Measurements from ENCODE around the gene PLCB1. TPM values are rescaled to one million over a fixed set of nuclear protein-coding genes. Genes with fewer than 3 reads are reported as not detected.

The PLCB1 gene
- total and polyA plus RNA-seq, 10 of the 15 experiments (the other 5 are each of a cell fraction or from before 2014, with no cell fraction given), result 0.05 to 5.3 (median 0.17) TPM; not detected in 1

DNA sequence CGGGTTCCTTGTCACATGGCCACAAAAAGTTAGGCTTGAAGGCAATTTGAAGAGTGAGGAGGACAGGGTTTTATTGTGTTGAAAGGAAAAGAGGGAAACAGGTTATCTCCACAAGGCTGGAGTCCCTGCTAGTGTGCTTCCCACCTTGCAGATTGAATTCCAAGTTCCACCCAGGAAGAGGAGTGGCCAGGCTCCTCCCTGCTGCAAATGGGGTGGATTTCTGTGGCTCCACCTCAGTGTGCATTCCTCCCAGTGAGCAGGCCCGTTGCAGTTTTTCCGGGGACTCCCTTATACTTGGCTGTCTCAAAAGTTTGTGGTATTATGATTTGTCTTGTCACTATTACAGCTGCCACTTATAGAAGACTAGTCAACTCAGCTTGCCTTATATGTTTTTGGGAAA, 655.0 kb downstream of the PLCB1 start:
- ChIA-PET POLR2A (no interaction called here), SMC1A (ENCODE audit: uncharacterized antibody, unreplicated experiment) (no interaction called here), CTCF (no interaction called here), RAD21 (ENCODE audit: unreplicated experiment) (no interaction called here)
- in situ Hi-C loops (cut with MboI) (no loop called here), intact Hi-C loops (cut with micrococcal nuclease; ENCODE audit: unreplicated experiment) (no loop called here)
- Histone ChIP-seq H3K4me1 (ENCODE audit: control insufficient read depth, insufficient read depth, low read length) (no peaks in the 10 kb centered on the region), H3K27ac (ENCODE audit: control insufficient read depth, insufficient read depth) (no peak overlapping the region), H2AFZ (ENCODE audit: control insufficient read depth, low read depth, low read length) (no peak overlapping the region), H4K20me1 (ENCODE audit: control insufficient read depth, insufficient read depth) (no peaks in the 10 kb centered on the region), H3K4me2 (ENCODE audit: control insufficient read depth, insufficient read depth) (no peak overlapping the region), H3K4me3 (no peak overlapping the region), H3K9me3 (replicated peaks; ENCODE audit: control insufficient read depth, insufficient read depth, low read length) (no peaks in the 10 kb centered on the region), H3K9ac (ENCODE audit: control insufficient read depth, insufficient read depth, low read length) (no peak overlapping the region), H3K79me2 (ENCODE audit: control insufficient read depth, insufficient read depth, low read length) (no peaks in the 10 kb centered on the region), H3K36me3 (ENCODE audit: control insufficient read depth in 2 of 2, insufficient read depth in 2 of 2, low read length in 1 of 2) (no peaks in the 10 kb centered on the region), H3K27me3 (replicated peaks in 1 of 2; ENCODE audit: control insufficient read depth in 2 of 2, insufficient read depth in 2 of 2, low read length in 1 of 2) (no peaks in the 10 kb centered on the region; a peak in 1 of 4 replicates)
- FAIRE-seq (no peak), DNase-seq (ENCODE audit: low read depth, low spot score) (no peak), ATAC-seq (no peak)
- WGBS (ENCODE audit: insufficient coverage, insufficient replicate concordance, low lambda C conversion rate, missing lambda C conversion rate), result 48% methylated on average over 3 of the region's 3 CpGs
- TF ChIP-seq POLR2AphosphoS5 (IDR thresholded peaks at IDR 0.05; ENCODE audit: low read length) (no peak), MEF2B (IDR thresholded peaks at IDR 0.05; ENCODE audit: partially characterized antibody, poor library complexity, severe bottlenecking) (no peak), PML (IDR thresholded peaks at IDR 0.05; ENCODE audit: low read length) (no peak), SMC3 (IDR thresholded peaks at IDR 0.05; ENCODE audit: borderline replicate concordance, low read length) (no peak), CBX5 (IDR thresholded peaks at IDR 0.05; ENCODE audit: low read depth) (no peak)
- no TSS peak for BruUV-seq (replicated peaks)

- no peaks in the 10 kb centered on the region for H4K20me1 ChIP-seq (ENCODE audit: control insufficient read depth, insufficient read depth)
- no TSS peak for BruUV-seq (replicated peaks)
- ATAC-seq, result no peak
- RAD21 ChIA-PET (ENCODE audit: unreplicated experiment), result interaction anchor here (0.6 kb wide), 1 partner anchor 14 kb away, joined by 4 read pairs; no protein-coding TSS in a partner anchor
- no peaks in the 10 kb centered on the region for H3K4me1 ChIP-seq (ENCODE audit: control insufficient read depth, insufficient read depth, low read length)
- H3K27ac ChIP-seq (ENCODE audit: control insufficient read depth, insufficient read depth), result no peak overlapping the region
- H3K9ac ChIP-seq (ENCODE audit: control insufficient read depth, insufficient read depth, low read length), result no peak overlapping the region
- intact Hi-C loops (cut with micrococcal nuclease; ENCODE audit: unreplicated experiment) (no loop called here), in situ Hi-C loops (cut with MboI) (no loop called here)
- FAIRE-seq, result no peak
- no peak for DNase-seq (ENCODE audit: low read depth, low spot score)
- POLR2A ChIA-PET, result no interaction called here
- SMC1A ChIA-PET (ENCODE audit: uncharacterized antibody, unreplicated experiment), result no interaction called here
- H3K9me3 ChIP-seq (replicated peaks; ENCODE audit: control insufficient read depth, insufficient read depth, low read length), result no peaks in the 10 kb centered on the region
- CTCF ChIA-PET, result interaction anchor here (1.4 kb wide), 1 partner anchor 8 kb away, joined by 4 read pairs; no protein-coding TSS in a partner anchor
- no peaks in the 10 kb centered on the region for H3K79me2 ChIP-seq (ENCODE audit: control insufficient read depth, insufficient read depth, low read length)
- H3K36me3 ChIP-seq (ENCODE audit: control insufficient read depth in 2 of 2, insufficient read depth in 2 of 2, low read length in 1 of 2), result no peaks in the 10 kb centered on the region
- H3K4me3 ChIP-seq, result no peak overlapping the region
- H3K27me3 ChIP-seq (replicated peaks in 1 of 2; ENCODE audit: control insufficient read depth in 2 of 2, insufficient read depth in 2 of 2, low read length in 1 of 2), result no peaks in the 10 kb centered on the region; a peak in 1 of 4 replicates
- H3K4me2 ChIP-seq (ENCODE audit: control insufficient read depth, insufficient read depth), result no peak overlapping the region
- 94% methylated on average over 2 of the region's 2 CpGs for WGBS (ENCODE audit: insufficient coverage, insufficient replicate concordance, low lambda C conversion rate, missing lambda C conversion rate)
- no peak overlapping the region for H2AFZ ChIP-seq (ENCODE audit: control insufficient read depth, low read depth, low read length)
- TF ChIP-seq, protein P1, sequence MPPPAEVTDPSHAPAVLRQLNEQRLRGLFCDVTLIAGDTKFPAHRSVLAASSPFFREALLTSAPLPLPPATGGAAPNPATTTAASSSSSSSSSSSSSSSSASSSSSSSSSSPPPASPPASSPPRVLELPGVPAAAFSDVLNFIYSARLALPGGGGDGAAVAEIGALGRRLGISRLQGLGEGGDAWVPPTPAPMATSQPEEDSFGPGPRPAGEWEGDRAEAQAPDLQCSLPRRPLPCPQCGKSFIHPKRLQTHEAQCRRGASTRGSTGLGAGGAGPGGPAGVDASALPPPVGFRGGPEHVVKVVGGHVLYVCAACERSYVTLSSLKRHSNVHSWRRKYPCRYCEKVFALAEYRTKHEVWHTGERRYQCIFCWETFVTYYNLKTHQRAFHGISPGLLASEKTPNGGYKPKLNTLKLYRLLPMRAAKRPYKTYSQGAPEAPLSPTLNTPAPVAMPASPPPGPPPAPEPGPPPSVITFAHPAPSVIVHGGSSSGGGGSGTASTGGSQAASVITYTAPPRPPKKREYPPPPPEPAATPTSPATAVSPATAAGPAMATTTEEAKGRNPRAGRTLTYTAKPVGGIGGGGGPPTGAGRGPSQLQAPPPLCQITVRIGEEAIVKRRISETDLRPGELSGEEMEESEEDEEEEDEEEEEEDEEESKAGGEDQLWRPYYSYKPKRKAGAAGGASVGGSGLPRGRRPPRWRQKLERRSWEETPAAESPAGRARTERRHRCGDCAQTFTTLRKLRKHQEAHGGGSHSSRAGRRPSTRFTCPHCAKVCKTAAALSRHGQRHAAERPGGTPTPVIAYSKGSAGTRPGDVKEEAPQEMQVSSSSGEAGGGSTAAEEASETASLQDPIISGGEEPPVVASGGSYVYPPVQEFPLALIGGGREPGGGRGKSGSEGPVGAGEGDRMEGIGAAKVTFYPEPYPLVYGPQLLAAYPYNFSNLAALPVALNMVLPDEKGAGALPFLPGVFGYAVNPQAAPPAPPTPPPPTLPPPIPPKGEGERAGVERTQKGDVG (CRISPR knock-in tag; IDR thresholded peaks at IDR 0.05), result no peak
- TF ChIP-seq CEBPB (IDR thresholded peaks at IDR 0.05; ENCODE audit: borderline replicate concordance in 1 of 2, low read depth in 2 of 2, low read length in 2 of 2) (no peak), JUNB (IDR thresholded peaks at IDR 0.05) (no peak), HDGF (IDR thresholded peaks at IDR 0.05) (no peak), MTA3 (IDR thresholded peaks at IDR 0.05; ENCODE audit: borderline replicate concordance, low read length) (no peak), ZSCAN29 (IDR thresholded peaks at IDR 0.05) (no peak), TAF1 (IDR thresholded peaks at IDR 0.05; ENCODE audit: borderline replicate concordance, low read depth, low read length) (no peak), FOXK2 (IDR thresholded peaks at IDR 0.05) (no peak), RAD51 (IDR thresholded peaks at IDR 0.05) (no peak), SMC3 (IDR thresholded peaks at IDR 0.05; ENCODE audit: borderline replicate concordance, low read length) (no peak), PAX5 (IDR thresholded peaks at IDR 0.05; ENCODE audit: borderline replicate concordance, low read depth, low read length) (no peak), CREB1 (IDR thresholded peaks at IDR 0.05; ENCODE audit: low read depth) (no peak)
- TF ChIP-seq, protein P2, sequence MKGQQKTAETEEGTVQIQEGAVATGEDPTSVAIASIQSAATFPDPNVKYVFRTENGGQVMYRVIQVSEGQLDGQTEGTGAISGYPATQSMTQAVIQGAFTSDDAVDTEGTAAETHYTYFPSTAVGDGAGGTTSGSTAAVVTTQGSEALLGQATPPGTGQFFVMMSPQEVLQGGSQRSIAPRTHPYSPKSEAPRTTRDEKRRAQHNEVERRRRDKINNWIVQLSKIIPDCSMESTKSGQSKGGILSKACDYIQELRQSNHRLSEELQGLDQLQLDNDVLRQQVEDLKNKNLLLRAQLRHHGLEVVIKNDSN (IDR thresholded peaks at IDR 0.05; ENCODE audit: borderline replicate concordance, extremely low read length, insufficient read depth, low read depth, low read length), result no peak
Measured at GRCh38 chr20:8788275-8788674, 656.2 kb downstream of the PLCB1 start.
